Measurements from ENCODE around the gene UNC5C.

The UNC5C gene

DNA sequence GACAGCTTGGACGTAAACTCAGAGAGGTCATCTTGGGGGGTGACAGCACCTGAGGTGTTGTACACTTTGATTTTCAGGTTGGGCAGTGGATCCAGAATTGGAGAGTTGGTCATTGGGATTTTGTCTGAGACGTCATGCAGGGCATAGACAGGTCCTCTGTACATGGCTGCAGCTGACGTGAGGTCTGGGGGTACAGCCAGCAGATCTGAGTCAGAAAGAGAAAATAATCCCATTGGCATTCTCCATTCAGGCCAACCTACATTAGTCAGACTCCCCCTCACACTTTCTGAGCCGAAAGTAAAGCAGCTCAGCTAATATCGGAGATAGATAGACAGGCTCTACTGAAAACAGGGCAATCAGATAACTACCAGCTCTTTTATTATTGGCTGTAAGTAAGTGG, 329.7 kb downstream of the UNC5C start:
- Histone ChIP-seq H3K9me3 (ENCODE audit: control insufficient read depth, low read length) (no peaks in the 10 kb centered on the region), H3K27ac (ENCODE audit: insufficient read depth, low read depth, low read length, poor library complexity, severe bottlenecking) (no peak overlapping the region), H3K27me3 (ENCODE audit: control insufficient read depth, insufficient read depth, low read length, poor library complexity, severe bottlenecking) (no peaks in the 10 kb centered on the region), H3K4me3 (ENCODE audit: insufficient read depth, low read depth, low read length) (no peak overlapping the region), H3K4me1 (ENCODE audit: control insufficient read depth, insufficient read depth, low read length) (no peaks in the 10 kb centered on the region), H3K36me3 (ENCODE audit: control insufficient read depth, insufficient read depth, low read length) (no peaks in the 10 kb centered on the region)
- WGBS, 2 experiments = 90 to 92% methylated on average over 5 of the region's 5 CpGs

DNA sequence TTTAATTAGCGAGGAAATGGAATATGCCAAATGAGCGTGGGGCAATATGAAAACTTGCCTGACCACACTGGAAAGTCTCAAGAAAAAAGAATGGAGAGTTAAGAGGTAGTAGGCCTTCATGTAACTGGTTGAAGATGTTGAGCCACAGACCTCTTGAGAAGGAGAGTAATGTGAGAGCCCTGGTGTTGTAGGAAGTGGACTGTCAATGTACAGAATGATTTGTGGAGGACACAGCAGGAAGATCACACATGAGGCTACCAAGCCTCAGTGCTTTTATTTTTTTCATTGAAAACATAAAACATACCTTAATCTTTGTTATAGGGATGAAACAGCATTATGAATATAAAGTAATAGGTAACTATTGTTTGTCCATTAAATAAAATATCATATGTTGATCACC, 331.6 kb downstream of the UNC5C start:
- Histone ChIP-seq H3K36me3 (ENCODE audit: control insufficient read depth, insufficient read depth, low read length) (no peaks in the 10 kb centered on the region), H3K4me3 (ENCODE audit: insufficient read depth, low read depth, low read length) (no peak overlapping the region), H3K27me3 (ENCODE audit: control insufficient read depth, insufficient read depth, low read length, poor library complexity, severe bottlenecking) (no peaks in the 10 kb centered on the region), H3K4me1 (ENCODE audit: control insufficient read depth, insufficient read depth, low read length) (peaks cover 6% of the 10 kb centered on the region), H3K9me3 (ENCODE audit: control insufficient read depth, low read length) (no peaks in the 10 kb centered on the region), H3K27ac (ENCODE audit: insufficient read depth, low read depth, low read length, poor library complexity, severe bottlenecking) (no peak overlapping the region)
- 92 to 94% methylated on average over 2 of the region's 2 CpGs for WGBS, 2 experiments

DNA sequence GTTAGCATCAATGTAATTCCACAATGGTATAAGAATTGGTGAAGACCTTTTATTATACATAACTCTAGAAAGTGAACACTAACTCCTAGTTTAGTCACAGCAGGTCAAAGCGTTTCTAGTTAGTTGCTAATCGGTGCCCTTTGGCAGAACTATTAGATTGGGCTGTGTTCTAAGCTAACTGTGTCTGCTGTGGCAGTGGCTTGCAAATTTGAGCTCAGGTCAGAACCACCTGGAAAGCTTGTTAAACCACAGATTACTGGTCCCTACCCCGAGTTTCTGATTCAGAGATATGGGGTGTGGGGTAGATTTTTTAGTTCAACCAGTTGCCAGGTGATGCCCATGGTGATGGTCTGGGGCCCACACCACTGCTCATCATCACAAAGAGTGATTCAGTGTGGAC, 332.1 kb downstream of the UNC5C start:
- Histone ChIP-seq H3K9me3 (ENCODE audit: control insufficient read depth, low read length) (no peaks in the 10 kb centered on the region), H3K27me3 (ENCODE audit: control insufficient read depth, insufficient read depth, low read length, poor library complexity, severe bottlenecking) (no peaks in the 10 kb centered on the region), H3K4me1 (ENCODE audit: control insufficient read depth, insufficient read depth, low read length) (peaks cover 6% of the 10 kb centered on the region), H3K36me3 (ENCODE audit: control insufficient read depth, insufficient read depth, low read length) (no peaks in the 10 kb centered on the region), H3K27ac (ENCODE audit: insufficient read depth, low read depth, low read length, poor library complexity, severe bottlenecking) (no peak overlapping the region), H3K4me3 (ENCODE audit: insufficient read depth, low read depth, low read length) (no peak overlapping the region)
- WGBS, 2 experiments = 94 to 99% methylated on average over 3 of the region's 3 CpGs

DNA sequence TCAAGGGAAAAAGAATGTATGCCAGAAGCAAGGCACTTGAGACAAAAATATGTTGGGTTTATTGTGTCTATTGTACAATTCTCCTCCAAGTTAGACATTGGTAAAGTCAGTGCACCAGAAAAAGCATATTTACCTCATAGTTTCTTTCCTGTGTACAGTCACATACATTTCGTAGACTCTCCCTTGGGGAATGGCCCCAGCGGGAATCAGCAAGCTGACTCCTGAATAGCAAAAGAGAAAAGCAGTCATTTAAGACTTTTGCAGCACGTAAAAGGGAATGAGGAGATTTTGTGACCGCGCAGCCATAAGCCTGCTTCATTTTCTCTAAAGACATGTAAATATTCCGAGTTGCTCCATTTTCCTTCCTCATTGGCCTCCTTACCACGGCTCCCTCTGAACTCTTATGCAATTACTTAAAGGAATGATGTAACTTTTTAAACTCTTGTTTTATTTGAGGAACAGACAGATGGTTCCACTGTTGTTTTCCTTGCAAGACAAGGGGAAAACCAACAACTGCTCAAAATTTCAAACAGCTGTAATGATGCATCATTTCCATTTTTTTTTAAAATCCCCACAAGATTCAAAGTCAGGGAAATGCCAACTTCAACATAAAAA, 332.7 kb downstream of the UNC5C start:
- Histone ChIP-seq H3K27me3 (ENCODE audit: control insufficient read depth, insufficient read depth, low read length, poor library complexity, severe bottlenecking) (no peaks in the 10 kb centered on the region), H3K9me3 (ENCODE audit: control insufficient read depth, low read length) (no peaks in the 10 kb centered on the region), H3K4me3 (ENCODE audit: insufficient read depth, low read depth, low read length) (no peak overlapping the region), H3K27ac (ENCODE audit: insufficient read depth, low read depth, low read length, poor library complexity, severe bottlenecking) (no peak overlapping the region), H3K4me1 (ENCODE audit: control insufficient read depth, insufficient read depth, low read length) (peaks cover 6% of the 10 kb centered on the region), H3K36me3 (ENCODE audit: control insufficient read depth, insufficient read depth, low read length) (no peaks in the 10 kb centered on the region)
- WGBS, 2 experiments = 91 to 92% methylated on average over 7 of the region's 7 CpGs

DNA sequence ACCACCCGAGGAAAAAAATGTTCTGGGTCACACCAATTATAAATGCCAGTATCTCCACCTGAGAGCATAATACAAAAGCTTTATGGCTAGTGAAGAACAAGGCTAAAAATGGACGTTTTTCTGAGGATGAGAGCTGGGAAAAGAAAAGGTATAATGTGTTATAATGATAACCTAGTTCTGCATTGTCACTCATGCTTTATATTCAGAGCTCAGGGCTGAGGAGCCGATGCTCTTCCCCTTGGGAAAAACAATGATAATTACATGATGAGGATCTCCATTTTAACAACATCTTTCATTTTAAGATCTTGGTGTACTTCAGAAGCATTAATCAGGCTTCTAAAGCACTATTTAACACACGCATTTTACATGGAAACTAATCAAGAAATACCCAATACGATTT, 333.7 kb downstream of the UNC5C start:
- 90 to 91% methylated on average over 4 to 5 of the region's 5 CpGs for WGBS, 2 experiments
- Histone ChIP-seq H3K27ac (ENCODE audit: insufficient read depth, low read depth, low read length, poor library complexity, severe bottlenecking) (no peak overlapping the region), H3K27me3 (ENCODE audit: control insufficient read depth, insufficient read depth, low read length, poor library complexity, severe bottlenecking) (no peaks in the 10 kb centered on the region), H3K36me3 (ENCODE audit: control insufficient read depth, insufficient read depth, low read length) (no peaks in the 10 kb centered on the region), H3K4me3 (ENCODE audit: insufficient read depth, low read depth, low read length) (no peak overlapping the region), H3K9me3 (ENCODE audit: control insufficient read depth, low read length) (no peaks in the 10 kb centered on the region), H3K4me1 (ENCODE audit: control insufficient read depth, insufficient read depth, low read length) (peaks cover 6% of the 10 kb centered on the region)

DNA sequence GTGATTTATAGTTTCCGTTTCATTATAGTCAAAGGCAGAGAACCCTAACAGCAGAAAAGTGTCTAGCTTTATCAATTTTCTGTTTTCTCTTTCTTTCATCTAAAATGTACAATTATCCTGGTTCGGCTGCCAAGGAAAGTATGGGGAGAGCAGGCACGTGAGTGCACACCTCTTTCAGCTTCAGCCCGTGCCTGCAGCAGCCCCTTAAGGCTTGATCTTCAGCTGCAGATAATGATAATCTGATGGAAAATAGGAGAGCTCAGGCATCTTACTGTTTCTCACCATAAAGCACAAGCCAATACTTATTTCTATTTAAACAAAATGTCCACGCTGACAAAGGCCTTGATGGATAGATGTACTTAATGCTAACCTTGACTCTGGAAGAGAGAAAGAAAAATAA, 334.4 kb downstream of the UNC5C start:
- Histone ChIP-seq H3K36me3 (ENCODE audit: control insufficient read depth, insufficient read depth, low read length) (no peaks in the 10 kb centered on the region), H3K27me3 (ENCODE audit: control insufficient read depth, insufficient read depth, low read length, poor library complexity, severe bottlenecking) (no peaks in the 10 kb centered on the region), H3K9me3 (ENCODE audit: control insufficient read depth, low read length) (no peaks in the 10 kb centered on the region), H3K4me3 (ENCODE audit: insufficient read depth, low read depth, low read length) (no peak overlapping the region), H3K4me1 (ENCODE audit: control insufficient read depth, insufficient read depth, low read length) (peaks cover 6% of the 10 kb centered on the region), H3K27ac (ENCODE audit: insufficient read depth, low read depth, low read length, poor library complexity, severe bottlenecking) (no peak overlapping the region)
- 90 to 93% methylated on average over 5 of the region's 5 CpGs for WGBS, 2 experiments

DNA sequence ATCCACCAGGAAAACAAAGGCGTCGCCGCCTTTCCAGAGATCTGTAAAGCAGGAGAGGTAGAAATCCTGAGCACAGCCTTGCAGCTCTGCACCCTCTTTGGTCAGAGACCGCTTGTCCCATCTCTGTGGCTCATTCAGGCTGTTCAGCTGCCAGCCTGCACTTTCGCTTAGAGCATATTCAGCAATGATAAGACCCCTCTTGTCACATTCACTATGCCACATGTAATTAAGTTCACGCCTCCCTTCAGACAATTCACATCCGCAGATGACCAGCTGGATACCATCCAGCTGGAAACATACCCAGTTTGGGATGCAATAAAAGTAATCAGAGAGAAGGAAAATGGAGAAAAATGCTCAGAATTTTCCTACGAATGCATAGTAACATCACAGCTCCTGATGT, 335.4 kb downstream of the UNC5C start:
- Histone ChIP-seq H3K4me3 (ENCODE audit: insufficient read depth, low read depth, low read length) (no peak overlapping the region), H3K36me3 (ENCODE audit: control insufficient read depth, insufficient read depth, low read length) (no peaks in the 10 kb centered on the region), H3K27ac (ENCODE audit: insufficient read depth, low read depth, low read length, poor library complexity, severe bottlenecking) (no peak overlapping the region), H3K9me3 (ENCODE audit: control insufficient read depth, low read length) (no peaks in the 10 kb centered on the region), H3K27me3 (ENCODE audit: control insufficient read depth, insufficient read depth, low read length, poor library complexity, severe bottlenecking) (no peaks in the 10 kb centered on the region), H3K4me1 (ENCODE audit: control insufficient read depth, insufficient read depth, low read length) (peaks cover 6% of the 10 kb centered on the region)
- WGBS, 2 experiments = 93% methylated on average over 7 to 8 of the region's 8 CpGs

DNA sequence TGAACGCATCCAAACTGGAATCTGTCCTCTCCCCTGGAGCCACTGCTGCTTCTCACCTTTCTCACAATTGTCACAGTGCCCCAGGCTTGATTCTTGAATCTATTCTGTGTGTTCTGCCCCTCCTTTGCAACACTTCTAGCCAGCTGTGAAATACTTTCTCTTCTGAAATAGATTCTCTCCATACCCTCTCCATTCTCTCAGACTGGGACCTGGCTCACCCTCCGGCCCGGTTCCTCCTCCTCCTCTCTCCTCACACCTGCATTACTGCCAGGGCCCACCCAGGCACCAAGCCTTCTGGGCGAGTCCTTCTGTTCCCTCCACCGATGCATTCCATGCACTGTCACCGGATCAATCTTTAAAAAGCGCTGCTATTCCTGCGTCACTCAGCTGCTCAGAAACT, 336.1 kb downstream of the UNC5C start:
- peaks cover 6% of the 10 kb centered on the region for H3K4me1 ChIP-seq (ENCODE audit: control insufficient read depth, insufficient read depth, low read length)
- no peak overlapping the region for H3K4me3 ChIP-seq (ENCODE audit: insufficient read depth, low read depth, low read length)
- no peaks in the 10 kb centered on the region for H3K9me3 ChIP-seq (ENCODE audit: control insufficient read depth, low read length)
- H3K27ac ChIP-seq (ENCODE audit: insufficient read depth, low read depth, low read length, poor library complexity, severe bottlenecking) = no peak overlapping the region
- no peaks in the 10 kb centered on the region for H3K27me3 ChIP-seq (ENCODE audit: control insufficient read depth, insufficient read depth, low read length, poor library complexity, severe bottlenecking)
- H3K36me3 ChIP-seq (ENCODE audit: control insufficient read depth, insufficient read depth, low read length) = no peaks in the 10 kb centered on the region
- WGBS, 2 experiments = 86 to 89% methylated on average over 8 of the region's 8 CpGs

DNA sequence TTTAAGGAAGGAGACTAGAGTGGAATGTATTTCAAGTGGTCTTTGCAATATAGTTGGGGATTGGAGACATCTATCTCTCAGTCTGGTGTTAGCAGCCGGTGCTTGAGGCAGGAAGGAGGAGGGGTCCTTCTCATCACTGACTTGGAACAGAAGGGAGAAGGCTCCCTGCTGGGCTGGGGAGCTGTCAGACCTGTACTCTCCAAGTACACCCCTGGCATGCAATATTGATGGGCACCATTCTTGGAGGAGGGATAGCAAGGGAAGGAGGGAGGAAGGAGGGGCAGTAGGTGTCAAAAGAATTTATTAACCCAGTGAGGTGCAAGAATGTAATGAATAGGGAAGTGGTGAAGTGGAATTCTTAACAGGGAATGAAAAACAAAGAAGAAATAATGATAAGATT, 338.8 kb downstream of the UNC5C start:
- H3K27ac ChIP-seq (ENCODE audit: insufficient read depth, low read depth, low read length, poor library complexity, severe bottlenecking) = no peak overlapping the region
- no peaks in the 10 kb centered on the region for H3K27me3 ChIP-seq (ENCODE audit: control insufficient read depth, insufficient read depth, low read length, poor library complexity, severe bottlenecking)
- peaks cover 6% of the 10 kb centered on the region for H3K4me1 ChIP-seq (ENCODE audit: control insufficient read depth, insufficient read depth, low read length)
- no peaks in the 10 kb centered on the region for H3K9me3 ChIP-seq (ENCODE audit: control insufficient read depth, low read length)
- no peaks in the 10 kb centered on the region for H3K36me3 ChIP-seq (ENCODE audit: control insufficient read depth, insufficient read depth, low read length)
- H3K4me3 ChIP-seq (ENCODE audit: insufficient read depth, low read depth, low read length) = no peak overlapping the region
- WGBS, 2 experiments = 60 to 65% methylated on average over 1 of the region's 1 CpG

DNA sequence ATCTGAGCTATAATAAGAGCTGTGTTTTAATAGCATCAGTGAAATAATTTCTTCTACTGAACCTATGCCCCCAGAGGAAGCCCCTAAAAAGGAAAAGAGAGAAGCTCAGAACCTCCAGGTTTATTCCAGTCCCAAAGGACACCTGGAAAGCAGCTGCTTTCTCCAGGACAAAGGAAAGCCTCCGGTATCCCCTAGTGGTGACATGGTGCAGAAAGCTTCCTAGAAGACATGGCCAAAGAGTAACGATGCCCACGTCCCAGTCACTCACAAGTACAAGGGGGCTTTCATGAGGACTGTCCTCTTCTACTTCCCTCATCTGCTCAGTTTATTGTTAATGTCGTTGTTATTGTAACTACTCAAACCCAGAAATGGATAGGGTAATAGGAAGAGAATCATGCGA, 343.9 kb downstream of the UNC5C start:
- Histone ChIP-seq H3K27ac (ENCODE audit: insufficient read depth, low read depth, low read length, poor library complexity, severe bottlenecking) (no peak overlapping the region), H3K9me3 (ENCODE audit: control insufficient read depth, low read length) (no peaks in the 10 kb centered on the region), H3K36me3 (ENCODE audit: control insufficient read depth, insufficient read depth, low read length) (no peaks in the 10 kb centered on the region), H3K27me3 (ENCODE audit: control insufficient read depth, insufficient read depth, low read length, poor library complexity, severe bottlenecking) (no peaks in the 10 kb centered on the region), H3K4me3 (ENCODE audit: insufficient read depth, low read depth, low read length) (no peak overlapping the region), H3K4me1 (ENCODE audit: control insufficient read depth, insufficient read depth, low read length) (no peaks in the 10 kb centered on the region)
- 54 to 55% methylated on average over 4 to 5 of the region's 5 CpGs for WGBS, 2 experiments

Measured in ectodermal cell (in vitro differentiated cells).